Heart left ventricle (tissue), 16 donors: ENCODE data around the gene CUL7. TPM values are rescaled to one million over a fixed set of nuclear protein-coding genes. Genes with fewer than 3 reads are reported as not detected.
"Not testable (repeated sequence)": the region's sequence is repeated elsewhere in the genome, so short reads cannot be mapped to it uniquely, and the experiment has no call there.

Experiments used
- ATAC-seq, 4 donors: fragments of 200-7000 bp; cut with Tn5 transposase; one replicate each; pipeline ENCODE4 v1.9.1; 2020 to 2022; ENCODE audit warnings: moderate library complexity in 4 of 4, mild to moderate bottlenecking in 3 of 4, moderate number of reproducible peaks in 1 of 4
- DNase-seq, 5 donors: peaks; one replicate each; pipeline ENCODE4 v3.0.0-alpha.2; 2020
- H3K27ac ChIP-seq, 12 donors: fragments of 200-600 bp; sonication (generic) in 4 of 12; one replicate each; pipeline versions ENCODE4 v1.5.0 to v1.8.0; 2016 to 2022; ENCODE audit warnings: mild to moderate bottlenecking in 2 of 12
- H3K27me3 ChIP-seq, 9 donors: fragments of 200-600 bp; sonication (generic) in 2 of 9; one replicate each; pipeline versions ENCODE4 v1.5.1 to v1.8.0; 2016 to 2022; ENCODE audit warnings: mild to moderate bottlenecking in 3 of 9
- H3K36me3 ChIP-seq, 9 donors: fragments of 200-600 bp; sonication (generic) in 2 of 9; one replicate each; pipeline versions ENCODE4 v1.5.0 to v1.8.0; 2018 to 2022; ENCODE audit warnings: mild to moderate bottlenecking in 2 of 9
- H3K4me1 ChIP-seq, 12 donors: fragments of 200-600 bp; sonication (generic) in 4 of 12; one replicate each; pipeline versions ENCODE4 v1.5.0 to v1.8.0; 2016 to 2022; ENCODE audit warnings: mild to moderate bottlenecking in 3 of 12
- H3K4me3 ChIP-seq, 12 donors: fragments of 200-600 bp; sonication (generic) in 4 of 12; one replicate each; pipeline versions ENCODE4 v1.5.0 to v1.8.0; 2017 to 2022; ENCODE audit warnings: mild to moderate bottlenecking in 9 of 12, moderate library complexity in 4 of 12
- H3K9me3 ChIP-seq, 12 donors: fragments of 200-600 bp; sonication (generic) in 4 of 12; one replicate each; pipeline versions ENCODE4 v1.5.0 to v1.8.0; 2016 to 2022; ENCODE audit warnings: mild to moderate bottlenecking in 1 of 12
- CTCF ChIP-seq, 12 donors: fragments of 200-600 bp; sonication (generic) in 4 of 12; IDR thresholded peaks; one replicate each; pipeline versions ENCODE4 v1.5.0 to v1.8.0; 2018 to 2022; ENCODE audit warnings: antibody characterized with exemption in 12 of 12, mild to moderate bottlenecking in 5 of 12
- POLR2A ChIP-seq, 2 donors: fragments of 450-650 bp; IDR thresholded peaks; one replicate each; pipeline ENCODE4 v1.6.1; 2017; ENCODE audit warnings: antibody characterized with exemption in 2 of 2, mild to moderate bottlenecking in 2 of 2, moderate library complexity in 2 of 2
- WGBS, 4 donors: extraction: QIAGEN DNeasy Blood & Tissue Kit in 2 of 4; methylation state at CpG; one replicate each; pipeline versions ENCODE4 v1.1.5 to v1.1.7; 2013 to 2018; 5-methylcytosine and 5-hydroxymethylcytosine counted together
- intact Hi-C, 10 donors: fragments of 100-400 bp; cut with DNase I; formaldehyde crosslinking; loops; one replicate each; pipeline versions ENCODE4 v1.11.1 to v1.14.2; 2022
- polyA plus RNA-seq, 2 donors: library from polyadenylated mRNA; stranded (reverse); fragments of 200-250 nt; gene quantifications; one replicate each; pipeline ENCODE4 v1.2.3, GENCODE V29; 2013
- total RNA-seq, 9 donors: library from RNA; depleted of rRNA in 2 of 9; stranded (reverse); fragments of >200 nt in 2 of 9; fragmentation: NEBNext Ultra II Directional in 3 of 9; extraction: Animal tissue kit (Norgen Biotek cat#: 25700) in 3 of 9; gene quantifications; one replicate each; pipeline versions ENCODE4 v1.1.0 to v1.2.4, GENCODE V29; 2016 to 2023
- donor health status: ischemic (EF 13 %, LVEDD 7.1; RV severe dilation, severe dysfunction).
- donor health status: healthy with polysubstance abuse.
- donor health status: DM: no; HTN: yes; CAD: no.
- donor health status: DM: no; HTN: no; CAD: no.
- donor health status: ischemic (EF 25% LVEDD 6.9; RV normal size, moderate dysfunction).
- donor health status: ischemic (EF 25% LVEDD 5.7; RV mildly dilated, moderate dysfunction).
- donor health status: healthy.
- donor health status: DM: yes; HTN: yes; CAD: no.
- donor health status: ischemic (EF 35%, LVEDD 5.7; RV mildly dilated, moderate dysfunction).
- donor health status: nonischemic (EF 11% LVEDD 7.7; RV severe dilation, severe dysfunction).
- donor health status: DM: yes; HTN: yes; CAD: no.
- donor health status: PGD.
- donor health status: ischemic (EF 29% LVEDD 5.4; RV normal size, mild dysfunction).
- donor health status: nonischemic (EF 23%, LVEDD 6.1; RV moderate dilation, normal function).

Gene CUL7
- total and polyA plus RNA-seq, 11 donors: 3.5 to 13.2 (median 7.9) TPM

DNA sequence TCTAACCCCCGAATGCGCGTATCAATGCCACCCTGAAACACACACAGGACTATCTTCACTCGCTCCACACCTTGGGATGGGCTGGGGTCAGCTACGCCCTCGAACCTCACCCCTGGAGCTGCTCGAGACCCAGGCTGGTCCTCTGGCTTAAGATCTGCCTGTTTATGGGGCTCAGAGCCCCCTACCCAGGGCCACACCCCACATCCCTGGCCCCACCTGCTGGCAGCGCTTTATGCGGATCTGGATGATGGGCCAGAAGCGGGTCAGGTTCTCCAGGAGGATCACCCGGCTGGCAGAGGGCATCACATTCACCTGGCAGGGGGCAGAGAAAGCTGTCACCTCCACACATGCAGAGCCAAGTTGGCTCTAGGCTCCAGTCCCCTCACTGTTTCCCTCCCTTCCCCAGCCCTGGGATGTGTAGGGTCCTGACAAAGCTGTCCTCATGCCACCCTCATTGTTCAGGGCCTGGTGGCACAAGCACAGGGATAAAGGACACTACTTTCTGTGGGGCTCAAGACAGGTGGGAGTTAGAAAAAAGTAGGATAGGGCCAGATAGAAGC, 8.2 kb downstream of the CUL7 start:
- Histone ChIP-seq H3K27ac (no peak overlapping the region), H3K27me3 (no peaks in the 10 kb centered on the region), H3K9me3 (no peaks in the 10 kb centered on the region), H3K36me3 (peaks cover 0 to 91% (median 70%) of the 10 kb centered on the region in 9 donors), H3K4me1 (no peaks in the 10 kb centered on the region), H3K4me3 (no peak overlapping the region)
- no peak for TF ChIP-seq CTCF (IDR thresholded peaks at IDR 0.05)
- no peak for TF ChIP-seq POLR2A (IDR thresholded peaks at IDR 0.05)
- intact Hi-C loops: no loop called here
- DNase-seq: no peak
- WGBS, 4 donors: 90 to 94% (median 93%) methylated on average over 5 to 11 of the region's 11 CpGs
- no peak for ATAC-seq

- H3K4me1 ChIP-seq: no peaks in the 10 kb centered on the region
- ATAC-seq (no peak), DNase-seq (no peak)
- WGBS, 4 donors: 91 to 96% (median 94%) methylated on average over 9 of the region's 9 CpGs
- H3K27me3 ChIP-seq: no peaks in the 10 kb centered on the region
- H3K27ac ChIP-seq: no peak overlapping the region
- peaks cover 0 to 91% (median 69%) of the 10 kb centered on the region in 9 donors for H3K36me3 ChIP-seq
- no peak for TF ChIP-seq CTCF (IDR thresholded peaks at IDR 0.05)
- no peaks in the 10 kb centered on the region for H3K9me3 ChIP-seq
- no peak overlapping the region for H3K4me3 ChIP-seq
- intact Hi-C loops: no loop called here
Observed at GRCh38 chr6:43043310-43043709, 10.3 kb downstream of the CUL7 start.

DNA sequence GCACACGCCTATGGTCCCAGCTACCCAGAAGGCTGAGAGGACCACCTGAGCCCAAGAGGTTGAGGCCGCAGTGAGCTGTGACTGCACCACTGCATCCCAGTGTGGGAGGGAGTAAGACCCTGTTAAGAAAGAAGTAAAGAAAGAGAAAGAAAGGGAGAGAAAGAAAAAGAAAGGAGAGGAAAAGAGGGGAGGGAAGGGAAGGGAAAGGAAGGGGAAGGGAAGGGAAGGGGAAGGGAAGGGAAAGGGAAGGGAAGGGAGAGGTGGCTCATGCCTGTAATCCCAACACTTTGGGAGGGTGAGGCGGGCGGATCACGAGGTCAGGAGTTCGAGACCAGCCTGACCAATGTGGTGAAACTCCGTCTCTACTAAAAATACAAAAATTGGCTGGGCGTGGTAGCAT, 12.2 kb downstream of the CUL7 start:
- H3K9me3 ChIP-seq, H3K27ac ChIP-seq, H3K4me3 ChIP-seq, intact Hi-C loops, ATAC-seq, H3K27me3 ChIP-seq, DNase-seq: not testable (repeated sequence)
- WGBS, 4 donors: 93 to 96% (median 95%) methylated on average over 8 of the region's 8 CpGs
- Histone ChIP-seq H3K36me3 (peaks cover 0 to 91% (median 64%) of the 10 kb centered on the region in 9 donors), H3K4me1 (peaks cover 0 to 11% (median 1%) of the 10 kb centered on the region in 12 donors)

- TF ChIP-seq CTCF (IDR thresholded peaks at IDR 0.05): no peak
- no peak for TF ChIP-seq POLR2A (IDR thresholded peaks at IDR 0.05)
- intact Hi-C loops: no loop called here
- H3K36me3 ChIP-seq: peaks cover 0 to 85% (median 58%) of the 10 kb centered on the region in 9 donors
- 93 to 96% (median 94%) methylated on average over 17 to 18 of the region's 18 CpGs for WGBS, 4 donors
- H3K27me3 ChIP-seq: no peaks in the 10 kb centered on the region
- H3K9me3 ChIP-seq: no peaks in the 10 kb centered on the region
- peaks cover 0 to 17% (median 1%) of the 10 kb centered on the region in 12 donors for H3K4me1 ChIP-seq
- no peak overlapping the region for H3K4me3 ChIP-seq
- no peak for ATAC-seq
- no peak for DNase-seq
- no peak overlapping the region for H3K27ac ChIP-seq
Observed at GRCh38 chr6:43040542-43041257, 13.0 kb downstream of the CUL7 start.
